ENCODE data around the gene CHST8. TPM values are rescaled to one million over a fixed set of nuclear protein-coding genes. Genes with fewer than 3 reads are reported as not detected.

Gene CHST8
- total RNA-seq, 4 donors from 2014 or later, result 0.39 to 4.4 (median 0.96) TPM

DNA sequence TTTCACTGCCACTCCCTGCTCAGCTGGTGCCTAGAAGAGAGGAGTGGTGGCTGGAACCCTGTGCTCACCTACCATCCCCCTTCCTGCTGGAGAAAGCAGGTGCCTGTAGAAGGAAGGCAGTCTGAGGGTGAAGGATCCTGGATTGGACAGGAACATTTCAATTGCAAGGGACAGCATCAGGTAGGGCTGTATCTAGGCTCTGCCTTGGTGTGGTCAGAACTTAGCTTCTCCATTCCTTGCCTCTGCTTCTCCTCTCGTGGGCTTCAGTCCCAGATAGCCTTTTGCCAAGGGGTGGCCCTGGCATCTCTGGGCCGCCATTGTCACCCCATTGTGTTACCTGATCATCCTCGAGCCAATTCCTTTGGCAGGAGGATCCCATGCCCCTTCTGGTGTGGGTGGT, 101.8 kb downstream of the CHST8 start:
- no peaks in the 10 kb centered on the region for H3K27me3 ChIP-seq
- 74 to 79% methylated on average over 3 of the region's 3 CpGs for WGBS, 2 donors

DNA sequence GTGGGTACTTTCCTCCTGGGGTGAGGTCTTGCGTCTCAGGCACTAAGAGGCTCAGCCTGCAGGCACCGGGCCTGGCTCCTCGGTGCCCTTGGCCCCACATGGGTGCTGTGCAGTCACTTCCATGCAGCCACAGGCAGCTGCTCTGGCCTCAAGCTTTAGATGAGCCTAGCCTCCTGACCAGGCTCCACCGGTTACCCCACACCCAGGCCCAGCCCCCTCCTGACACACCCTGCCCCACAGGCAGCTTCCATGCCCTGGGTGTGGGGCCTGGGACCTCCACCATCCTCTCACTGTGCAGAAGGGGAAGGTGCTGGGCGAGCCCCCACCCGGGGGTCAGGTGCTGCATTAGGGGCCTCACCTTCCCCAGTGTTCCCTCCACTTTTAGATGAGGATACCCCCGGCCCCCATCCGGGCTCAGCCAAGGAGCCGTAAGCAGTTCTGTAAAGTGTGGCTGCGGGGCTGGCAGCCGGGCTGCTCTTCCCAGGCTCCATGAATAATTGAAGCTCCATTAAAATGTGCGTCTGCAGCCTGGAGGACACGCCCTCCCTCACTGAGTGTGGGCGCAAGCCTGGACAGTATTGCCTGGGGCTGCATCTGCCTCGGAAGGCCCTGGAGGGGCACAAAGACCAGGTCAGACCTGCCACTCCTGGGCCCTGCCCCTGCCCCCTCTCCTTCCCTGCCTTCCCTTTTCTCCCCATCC, 102.4 kb downstream of the CHST8 start:
- no peaks in the 10 kb centered on the region for H3K36me3 ChIP-seq
- no peak for DNase-seq (ENCODE audit: low spot score in 2 of 2)
- no peak overlapping the region for H3K4me3 ChIP-seq
- peaks cover 0 to 4% (median 0%) of the 10 kb centered on the region in 4 donors for H3K9me3 ChIP-seq
- no peaks in the 10 kb centered on the region for H3K27me3 ChIP-seq
- no peaks in the 10 kb centered on the region for H3K4me1 ChIP-seq
- TF ChIP-seq CTCF (IDR thresholded peaks at IDR 0.05), result no peak
- WGBS, 2 donors, result 58 to 73% methylated on average over 8 to 15 of the region's 15 CpGs
- no peak overlapping the region for H3K27ac ChIP-seq

More for the DNA sequence above, 101.8 kb downstream of the CHST8 start:
- no peak overlapping the region for H3K4me3 ChIP-seq
- H3K36me3 ChIP-seq, result no peaks in the 10 kb centered on the region
- no peak for DNase-seq (ENCODE audit: low spot score in 2 of 2)
- H3K9me3 ChIP-seq, result no peaks in the 10 kb centered on the region
- H3K27ac ChIP-seq, result no peak overlapping the region
- TF ChIP-seq CTCF (IDR thresholded peaks at IDR 0.05) (no peak), EP300 (IDR thresholded peaks at IDR 0.05) (no peak), POLR2A (IDR thresholded peaks at IDR 0.05) (no peak)
- no peaks in the 10 kb centered on the region for H3K4me1 ChIP-seq

- H3K27me3 ChIP-seq, result no peaks in the 10 kb centered on the region
- no peaks in the 10 kb centered on the region for H3K36me3 ChIP-seq
- peaks cover 0 to 7% (median 0%) of the 10 kb centered on the region in 4 donors for H3K9me3 ChIP-seq
- no peak for TF ChIP-seq CTCF (IDR thresholded peaks at IDR 0.05)
- no peak for TF ChIP-seq EP300 (IDR thresholded peaks at IDR 0.05)
- TF ChIP-seq POLR2A (IDR thresholded peaks at IDR 0.05), result no peak
- 56 to 86% methylated on average over 3 to 7 of the region's 7 CpGs for WGBS, 2 donors
- no peaks in the 10 kb centered on the region for H3K4me1 ChIP-seq
- H3K27ac ChIP-seq, result no peak overlapping the region
- DNase-seq (ENCODE audit: low spot score in 2 of 2), result no peak
- H3K4me3 ChIP-seq, result no peak overlapping the region
Measured at GRCh38 chr19:33724721-33725060, 102.9 kb downstream of the CHST8 start.

DNA sequence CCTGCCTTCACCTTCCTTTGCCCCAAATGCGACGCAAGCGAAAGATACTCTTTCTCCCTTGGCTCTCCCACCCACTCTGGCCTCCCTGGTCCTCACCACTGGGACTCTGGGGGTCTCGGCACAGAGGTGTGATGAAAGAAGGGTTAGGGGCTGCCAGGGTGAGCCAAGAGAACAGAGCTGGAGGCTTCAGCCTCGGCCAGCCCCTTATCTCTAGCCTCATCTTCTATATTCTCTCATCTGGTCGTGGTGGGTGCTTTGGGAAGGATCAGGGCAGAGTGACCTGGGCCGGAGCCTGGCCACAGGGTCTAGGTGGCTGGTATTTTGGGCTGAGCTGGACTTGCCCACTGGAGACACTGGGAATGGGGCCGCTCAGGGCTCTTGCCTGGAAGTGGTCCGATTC, 103.8 kb downstream of the CHST8 start:
- TF ChIP-seq CTCF (IDR thresholded peaks at IDR 0.05) (no peak), EP300 (IDR thresholded peaks at IDR 0.05) (no peak), POLR2A (IDR thresholded peaks at IDR 0.05) (no peak)
- H3K27ac ChIP-seq, result no peak overlapping the region
- H3K36me3 ChIP-seq, result no peaks in the 10 kb centered on the region
- WGBS, 2 donors, result 75 to 82% methylated on average over 8 to 9 of the region's 9 CpGs
- no peak for DNase-seq (ENCODE audit: low spot score in 2 of 2)
- H3K4me1 ChIP-seq, result no peaks in the 10 kb centered on the region
- H3K27me3 ChIP-seq, result no peaks in the 10 kb centered on the region
- H3K9me3 ChIP-seq, result peaks cover 0 to 7% (median 0%) of the 10 kb centered on the region in 4 donors
- H3K4me3 ChIP-seq, result no peak overlapping the region

- no peaks in the 10 kb centered on the region for H3K27me3 ChIP-seq
- peaks cover 0 to 7% (median 0%) of the 10 kb centered on the region in 4 donors for H3K9me3 ChIP-seq
- 57 to 62% methylated on average over 12 of the region's 12 CpGs for WGBS, 2 donors
- no peak for DNase-seq (ENCODE audit: low spot score in 2 of 2)
- no peak for TF ChIP-seq EP300 (IDR thresholded peaks at IDR 0.05)
- TF ChIP-seq CTCF (IDR thresholded peaks at IDR 0.05), result no peak
- no peak for TF ChIP-seq POLR2A (IDR thresholded peaks at IDR 0.05)
- no peaks in the 10 kb centered on the region for H3K36me3 ChIP-seq
- no peak overlapping the region for H3K4me3 ChIP-seq
- H3K4me1 ChIP-seq, result no peaks in the 10 kb centered on the region
- H3K27ac ChIP-seq, result no peak overlapping the region
Measured at GRCh38 chr19:33726756-33727155, 105.0 kb downstream of the CHST8 start.
